GDM1 (cell line): ENCODE measurements around the gene NOC2L.
"Not testable (repeated sequence)": the region's sequence is repeated elsewhere in the genome, so short reads cannot be mapped to it uniquely, and the experiment has no call there.

Source experiments
- DNase-seq: peaks from one replicate; lab custom pipeline; 2025; lab: John Stamatoyannopoulos, UW

NOC2L gene

GRCh38 chr1:904310-904950, 54.6 kb downstream of the NOC2L start:
- DNase-seq, result peak; percentile 69

- DNase-seq, result no peak
Observed at GRCh38 chr1:903721-904271, 55.3 kb downstream of the NOC2L start.

GRCh38 chr1:903305-903704, 55.8 kb downstream of the NOC2L start:
- DNase-seq, result no peak

- no peak for DNase-seq
Observed at GRCh38 chr1:902802-903201, 56.3 kb downstream of the NOC2L start.

GRCh38 chr1:901108-901859, 57.8 kb downstream of the NOC2L start:
- DNase-seq, result no peak

GRCh38 chr1:899636-900317, 59.3 kb downstream of the NOC2L start:
- no peak for DNase-seq

- DNase-seq, result not testable (repeated sequence)
Observed at GRCh38 chr1:897951-898350, 61.1 kb downstream of the NOC2L start.

GRCh38 chr1:897226-897625, 61.8 kb downstream of the NOC2L start:
- peak; percentile 12 for DNase-seq
